Measurements from ENCODE around the gene COL5A1.

DNA sequence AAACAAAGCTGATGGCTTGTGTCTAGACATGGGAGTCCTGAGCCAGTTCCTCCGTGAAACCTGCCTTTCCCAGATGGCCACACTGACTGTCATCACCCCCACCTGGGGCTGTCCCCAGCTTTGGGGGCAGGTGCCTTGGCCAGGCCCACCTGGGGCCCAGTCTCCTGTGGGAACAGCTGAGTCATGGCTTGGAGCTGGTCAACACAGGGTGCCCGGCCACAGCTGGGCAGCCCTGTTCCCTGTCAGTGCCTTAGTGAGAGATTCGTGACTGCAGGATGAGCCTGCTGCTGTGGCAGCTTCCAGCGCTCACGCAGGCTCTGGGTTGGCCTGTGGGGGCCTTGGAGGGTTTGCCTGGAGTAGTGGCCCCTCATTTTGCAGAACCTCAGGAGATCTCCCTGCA is 56.5 kb downstream of the COL5A1 start:
- no peak for TF ChIP-seq CTCF (IDR thresholded peaks at IDR 0.05)
- TF ChIP-seq EP300 (IDR thresholded peaks at IDR 0.05; ENCODE audit: low read depth) = no peak
- TF ChIP-seq POLR2A (IDR thresholded peaks at IDR 0.05) = no peak
